GM19043 (cell line): ENCODE results near the gene SSR2.
"Not testable (repeated sequence)": the region's sequence is repeated elsewhere in the genome, so short reads cannot be mapped to it uniquely, and the experiment has no call there.

Source experiments
- ATAC-seq: cut with Tn5 transposase; IDR thresholded peaks from one replicate; pipeline ENCODE4 v1.9.1; 2021; ENCODE audit warnings: low read depth; ENCODE audit not compliant: unreplicated experiment

The SSR2 gene

GRCh38 chr1:155996166-155996565, 24.6 kb downstream of the SSR2 start:
- ATAC-seq = no peak

GRCh38 chr1:155993595-155993994, 27.2 kb downstream of the SSR2 start:
- no peak for ATAC-seq

- ATAC-seq = no peak
These were observed 30.6 kb downstream of the SSR2 start for GRCh38 chr1:155990005-155990739.

- no peak for ATAC-seq
These were observed 31.3 kb downstream of the SSR2 start for GRCh38 chr1:155989242-155990004.

- not testable (repeated sequence) for ATAC-seq
These were observed 35.7 kb downstream of the SSR2 start for GRCh38 chr1:155984903-155985645.

GRCh38 chr1:155984341-155984740, 36.4 kb downstream of the SSR2 start:
- no peak for ATAC-seq

- no peak for ATAC-seq
These were observed 37.3 kb downstream of the SSR2 start for GRCh38 chr1:155983191-155984024.

GRCh38 chr1:155982106-155982505, 38.6 kb downstream of the SSR2 start:
- ATAC-seq = no peak

GRCh38 chr1:155981266-155982088, 39.3 kb downstream of the SSR2 start:
- no peak for ATAC-seq

- ATAC-seq = no peak
These were observed 41.0 kb downstream of the SSR2 start for GRCh38 chr1:155979597-155980343.

- no peak for ATAC-seq
These were observed 41.8 kb downstream of the SSR2 start for GRCh38 chr1:155978973-155979429.

GRCh38 chr1:155978325-155978972, 42.3 kb downstream of the SSR2 start, which contains the start of gene ARHGEF2:
ARHGEF2 (minus strand) TSS chr1:155978547; CDS start chr1:155978427, 120 bp downstream.
- ATAC-seq = no peak

- no peak for ATAC-seq
These were observed 42.9 kb downstream of the SSR2 start for GRCh38 chr1:155977690-155978324.

GRCh38 chr1:155976913-155977689, 43.6 kb downstream of the SSR2 start:
- no peak for ATAC-seq

GRCh38 chr1:155976062-155976912, 44.5 kb downstream of the SSR2 start:
- no peak for ATAC-seq
